ENCODE results near the gene TWIST1. TPM values are rescaled to one million over a fixed set of nuclear protein-coding genes. Genes with fewer than 3 reads are reported as not detected.

The TWIST1 gene
- total RNA-seq, 1 donor from 2014 or later, result 5.7 TPM

DNA sequence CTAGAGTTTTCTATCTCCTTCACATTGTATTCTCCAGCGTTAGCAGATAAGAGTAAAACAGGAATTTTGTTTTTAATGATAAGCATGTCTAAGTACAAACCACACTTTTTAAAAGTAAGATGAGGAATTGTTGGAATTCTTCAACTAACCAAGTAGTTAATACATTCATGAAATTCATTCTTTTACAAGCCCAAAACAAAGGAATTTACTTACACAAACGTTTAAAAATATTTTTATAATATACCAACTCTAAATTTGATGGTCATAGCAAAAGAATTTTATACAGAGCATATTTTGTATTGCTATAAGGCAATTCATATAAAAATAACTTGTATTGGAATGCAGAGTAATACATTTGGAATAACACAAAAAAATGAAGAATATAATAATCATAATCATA lies 51.3 kb downstream of the TWIST1 start:
- H3K4me3 ChIP-seq (ENCODE audit: insufficient read depth, low read depth, low read length), result no peak overlapping the region
- peaks cover 3% of the 10 kb centered on the region for H3K9me3 Mint-ChIP-seq (ENCODE audit: unreplicated experiment)
- no peaks in the 10 kb centered on the region for H4K20me1 ChIP-seq (ENCODE audit: insufficient read depth, low read length)
- H3K4me1 Mint-ChIP-seq (ENCODE audit: low read depth, unreplicated experiment), result peaks cover 2% of the 10 kb centered on the region
- no peak for FAIRE-seq
- H3K9me3 ChIP-seq (ENCODE audit: insufficient read depth, low read depth, low read length), result no peaks in the 10 kb centered on the region
- H3K27ac ChIP-seq (ENCODE audit: low read depth, low read length), result no peak overlapping the region
- no peaks in the 10 kb centered on the region for H3K36me3 ChIP-seq (ENCODE audit: insufficient read depth, low read length)
- DNase-seq (ENCODE audit: low read depth), result peak; percentile 55
- H3K4me3 Mint-ChIP-seq (ENCODE audit: unreplicated experiment), result no peak overlapping the region
- no peaks in the 10 kb centered on the region for H3K4me1 ChIP-seq (ENCODE audit: insufficient read depth, low read length)
- H3K79me2 ChIP-seq (ENCODE audit: insufficient read depth, low read length), result no peaks in the 10 kb centered on the region
- H3K27me3 Mint-ChIP-seq (ENCODE audit: low read depth, unreplicated experiment), result no peaks in the 10 kb centered on the region
- H3K27me3 ChIP-seq (ENCODE audit: insufficient read depth, low read length), result no peaks in the 10 kb centered on the region
- H2AFZ ChIP-seq (ENCODE audit: low read depth, low read length), result no peak overlapping the region
- H3K36me3 Mint-ChIP-seq (ENCODE audit: low read depth, unreplicated experiment), result no peaks in the 10 kb centered on the region
- H3K9ac ChIP-seq (ENCODE audit: low read length), result no peak overlapping the region
- TF ChIP-seq, protein P1, sequence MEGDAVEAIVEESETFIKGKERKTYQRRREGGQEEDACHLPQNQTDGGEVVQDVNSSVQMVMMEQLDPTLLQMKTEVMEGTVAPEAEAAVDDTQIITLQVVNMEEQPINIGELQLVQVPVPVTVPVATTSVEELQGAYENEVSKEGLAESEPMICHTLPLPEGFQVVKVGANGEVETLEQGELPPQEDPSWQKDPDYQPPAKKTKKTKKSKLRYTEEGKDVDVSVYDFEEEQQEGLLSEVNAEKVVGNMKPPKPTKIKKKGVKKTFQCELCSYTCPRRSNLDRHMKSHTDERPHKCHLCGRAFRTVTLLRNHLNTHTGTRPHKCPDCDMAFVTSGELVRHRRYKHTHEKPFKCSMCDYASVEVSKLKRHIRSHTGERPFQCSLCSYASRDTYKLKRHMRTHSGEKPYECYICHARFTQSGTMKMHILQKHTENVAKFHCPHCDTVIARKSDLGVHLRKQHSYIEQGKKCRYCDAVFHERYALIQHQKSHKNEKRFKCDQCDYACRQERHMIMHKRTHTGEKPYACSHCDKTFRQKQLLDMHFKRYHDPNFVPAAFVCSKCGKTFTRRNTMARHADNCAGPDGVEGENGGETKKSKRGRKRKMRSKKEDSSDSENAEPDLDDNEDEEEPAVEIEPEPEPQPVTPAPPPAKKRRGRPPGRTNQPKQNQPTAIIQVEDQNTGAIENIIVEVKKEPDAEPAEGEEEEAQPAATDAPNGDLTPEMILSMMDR (IDR thresholded peaks at IDR 0.05; ENCODE audit: insufficient read depth, low read depth, low read length), result no peak
- TF ChIP-seq EZH2 (IDR thresholded peaks at IDR 0.05; ENCODE audit: insufficient read depth, low read length), result no peak
- H3K4me2 ChIP-seq (ENCODE audit: low read length), result no peak overlapping the region
- no peak overlapping the region for H3K27ac Mint-ChIP-seq (ENCODE audit: unreplicated experiment)

Other genes starting within 250 kb of the TWIST1 start
- gene FERD3L, start 27.8 kb upstream of the TWIST1 start, total RNA-seq, result not detected in 2 replicates

Data from astrocyte (in vitro differentiated cells and primary cell).